Measurements from ENCODE around the gene TMEM129. TPM values are rescaled to one million over a fixed set of nuclear protein-coding genes. Genes with fewer than 3 reads are reported as not detected.

Gene TMEM129
- total RNA-seq, 1 experiment from 2014 or later: 24.5 TPM

- DNase-seq (ENCODE audit: extremely low read depth, low read depth): no peak
Observed at GRCh38 chr4:1722551-1723118, 1.5 kb upstream of the TMEM129 start.

- DNase-seq (ENCODE audit: extremely low read depth, low read depth): no peak
Observed at GRCh38 chr4:1721666-1722550, 785 bp upstream of the TMEM129 start.

- no peak for DNase-seq (ENCODE audit: extremely low read depth, low read depth)
Observed at GRCh38 chr4:1720163-1720983, 750 bp downstream of the TMEM129 start.

- DNase-seq (ENCODE audit: extremely low read depth, low read depth): no peak
Observed at GRCh38 chr4:1718095-1718850, 2.9 kb downstream of the TMEM129 start.

- no peak for DNase-seq (ENCODE audit: extremely low read depth, low read depth)
Observed at GRCh38 chr4:1717129-1718094, 3.7 kb downstream of the TMEM129 start.

- DNase-seq (ENCODE audit: extremely low read depth, low read depth): no peak
Observed at GRCh38 chr4:1716065-1716945, 4.8 kb downstream of the TMEM129 start.

GRCh38 chr4:1715002-1715758 is 5.9 kb downstream of the TMEM129 start:
- DNase-seq (ENCODE audit: extremely low read depth, low read depth): no peak

- no peak for DNase-seq (ENCODE audit: extremely low read depth, low read depth)
Observed at GRCh38 chr4:1714303-1715001, 6.7 kb downstream of the TMEM129 start.

- DNase-seq (ENCODE audit: extremely low read depth, low read depth): no peak
Observed at GRCh38 chr4:1713003-1713851, 7.9 kb downstream of the TMEM129 start.

- peak; percentile 87 for DNase-seq (ENCODE audit: extremely low read depth, low read depth)
Observed at GRCh38 chr4:1712216-1713002, 8.7 kb downstream of the TMEM129 start, which contains the start of gene SLBP. Gene SLBP, minus strand, starts transcription at chr4:1712319. Its CDS starts 131 bp downstream, at chr4:1712188.

GRCh38 chr4:1711571-1712215 is 9.4 kb downstream of the TMEM129 start:
- DNase-seq (ENCODE audit: extremely low read depth, low read depth): no peak

GRCh38 chr4:1711055-1711570 is 10.0 kb downstream of the TMEM129 start:
- no peak for DNase-seq (ENCODE audit: extremely low read depth, low read depth)

GRCh38 chr4:1708581-1708980 is 12.5 kb downstream of the TMEM129 start:
- DNase-seq (ENCODE audit: extremely low read depth, low read depth): no peak

GRCh38 chr4:1706358-1706757 is 14.8 kb downstream of the TMEM129 start:
- no peak for DNase-seq (ENCODE audit: extremely low read depth, low read depth)
